Glutamatergic neuron (in vitro differentiated cells): ENCODE measurements around the gene MSL3. TPM values are rescaled to one million over a fixed set of nuclear protein-coding genes. Genes with fewer than 3 reads are reported as not detected.

ENCODE experiments used
- DNase-seq: peaks from one replicate; pipeline ENCODE4 v3.0.0; 2022
- H3K27ac Mint-ChIP-seq: one replicate; pipeline ENCODE4 v1.8.0; 2020; ENCODE audit warnings: mild to moderate bottlenecking, mixed read lengths, inconsistent platforms; ENCODE audit not compliant: unreplicated experiment
- H3K27me3 Mint-ChIP-seq: one replicate; pipeline ENCODE4 v1.8.0; 2020; ENCODE audit warnings: mild to moderate bottlenecking, moderate library complexity, mixed read lengths, inconsistent platforms; ENCODE audit not compliant: unreplicated experiment
- H3K36me3 Mint-ChIP-seq: one replicate; pipeline ENCODE4 v1.8.0; 2020; ENCODE audit warnings: mild to moderate bottlenecking, mixed read lengths, inconsistent platforms; ENCODE audit not compliant: unreplicated experiment
- H3K4me1 Mint-ChIP-seq: one replicate; pipeline ENCODE4 v1.8.0; 2020; ENCODE audit warnings: mild to moderate bottlenecking, low read depth, mixed read lengths, inconsistent platforms; ENCODE audit not compliant: unreplicated experiment
- H3K4me3 Mint-ChIP-seq: one replicate; pipeline ENCODE4 v1.8.0; 2020; ENCODE audit warnings: mild to moderate bottlenecking, mixed read lengths, inconsistent platforms; ENCODE audit not compliant: unreplicated experiment
- H3K9me3 Mint-ChIP-seq: one replicate; pipeline ENCODE4 v1.8.0; 2020; ENCODE audit warnings: mild to moderate bottlenecking, moderate library complexity, mixed read lengths, inconsistent platforms; ENCODE audit not compliant: unreplicated experiment
- CTCF ChIP-seq: fragments of 200-600 bp; sonication (generic); IDR thresholded peaks from one replicate; pipeline ENCODE4 v1.5.0; 2021; ENCODE audit not compliant: partially characterized antibody, unreplicated experiment
- total RNA-seq: library from RNA; stranded (reverse); fragmentation: NEBNext Ultra II Directional; extraction: Animal tissue kit (Norgen Biotek cat#: 25700); gene quantifications from one replicate; pipeline ENCODE4 v1.2.1, GENCODE V29; 2021; ENCODE audit not compliant: unreplicated experiment

The MSL3 gene
- total RNA-seq, 1 donor from 2014 or later: 25.5 TPM

- Mint-ChIP-seq H3K27ac (no peak overlapping the region), H3K4me3 (no peak overlapping the region), H3K4me1 (no peaks in the 10 kb centered on the region), H3K9me3 (no peaks in the 10 kb centered on the region), H3K27me3 (peaks cover under 1% of the 10 kb centered on the region), H3K36me3 (no peaks in the 10 kb centered on the region)
- no peak for TF ChIP-seq CTCF
- DNase-seq: no peak
Measured at GRCh38 chrX:11813341-11813740, 55.3 kb downstream of the MSL3 start.

Other genes starting within 250 kb of the MSL3 start
- gene ARHGAP6, start 92.3 kb upstream of the MSL3 start, total RNA-seq: 3.6 TPM